Measurements from ENCODE around the gene TOE1.

Gene TOE1

DNA sequence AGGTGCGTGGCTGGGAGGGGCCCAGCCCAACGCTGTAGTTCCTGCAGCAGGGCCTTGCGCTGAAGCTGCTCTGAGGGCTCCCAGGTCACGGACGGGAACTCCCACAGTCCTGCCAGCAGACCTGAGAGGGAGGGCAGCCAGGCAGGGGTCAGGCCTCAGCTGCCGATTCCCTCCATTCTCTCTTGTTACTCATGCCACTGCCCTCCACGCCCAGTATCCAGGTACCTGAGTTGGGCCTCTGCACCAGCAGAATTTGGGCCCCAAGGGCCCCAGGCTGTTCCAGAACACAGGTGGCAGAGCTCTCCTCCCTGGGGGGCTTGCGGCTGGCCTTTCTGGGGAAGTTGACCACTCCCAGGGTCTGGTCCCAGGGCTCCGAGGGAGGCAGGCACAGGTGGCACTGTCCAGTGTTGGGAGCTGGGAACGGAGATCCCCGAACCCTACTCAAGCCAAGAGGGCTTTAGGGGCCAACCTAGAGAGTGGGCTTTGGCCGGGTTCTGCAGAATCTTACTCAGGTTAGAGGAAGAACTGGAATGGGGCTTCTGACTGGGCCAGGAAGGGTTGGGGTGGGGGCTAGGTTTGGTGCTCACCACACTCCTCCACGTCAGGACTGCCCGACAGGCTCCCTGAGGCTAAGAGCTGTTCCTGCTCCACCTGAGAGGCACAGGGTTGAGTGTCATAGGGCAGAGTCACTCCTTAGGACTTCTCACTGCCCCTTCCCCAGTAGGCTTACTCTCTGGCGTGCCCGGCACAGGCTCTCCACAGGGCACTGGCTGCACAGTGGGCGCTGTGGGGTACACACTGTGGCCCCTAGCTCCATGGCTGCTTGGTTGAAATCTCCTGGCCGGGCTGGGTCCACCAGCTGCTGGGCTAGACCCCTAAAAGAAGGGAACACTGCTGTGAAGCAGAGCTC lies 8.3 kb upstream of the TOE1 start:
- CTCF ChIA-PET, result no interaction called here

DNA sequence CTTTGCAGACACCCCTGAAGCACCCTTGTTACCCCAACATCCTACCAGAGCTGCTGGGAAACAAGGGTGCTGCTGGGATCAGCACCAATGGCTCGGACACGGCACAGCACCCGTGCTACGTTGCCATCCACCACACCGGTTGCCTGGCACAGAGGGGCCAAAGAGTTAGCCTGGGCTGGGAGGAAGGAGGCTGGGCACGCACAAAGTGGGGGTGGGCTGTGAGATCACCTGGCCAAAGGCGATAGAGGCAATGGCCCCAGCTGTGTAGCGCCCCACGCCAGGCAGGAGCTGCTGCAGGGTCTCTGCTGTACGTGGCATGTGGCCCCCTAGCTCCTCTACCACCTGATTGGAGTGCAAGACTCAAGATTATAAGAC lies 7.6 kb upstream of the TOE1 start:
- CTCF ChIA-PET, result no interaction called here
- Histone ChIP-seq H3K4me3 (ENCODE audit: low read depth, low read length) (no peak overlapping the region), H3K27ac (ENCODE audit: extremely low read depth, low read depth, low read length) (no peak overlapping the region), H3K36me3 (ENCODE audit: control insufficient read depth in 2 of 2, insufficient read depth in 1 of 2, low read length in 2 of 2) (peaks cover 0 to 68% of the 10 kb centered on the region in 2 experiments; a peak in 1 of 3 replicates), H3K9me3 (ENCODE audit: control insufficient read depth, insufficient read depth, low read depth, low read length) (no peaks in the 10 kb centered on the region), H3K4me1 (ENCODE audit: control insufficient read depth, insufficient read depth, low read length) (0 out of 2 replicates have a peak, but pooled peaks cover 3% of the 10 kb centered on the region)
- POLR2A ChIA-PET, result interaction anchor here (1.3 to 1.7 kb wide), 2 partner anchors 8 to 29 kb away, joined by 4 to 5 read pairs; no protein-coding TSS in a partner anchor
- TF ChIP-seq HOXD13 (CRISPR knock-in tag; IDR thresholded peaks at IDR 0.05; ENCODE audit: borderline replicate concordance), result no peak
- no peak for TF ChIP-seq ZNF354C (tag by site-specific recombination; IDR thresholded peaks at IDR 0.05; ENCODE audit: borderline replicate concordance, low read depth)
- TF ChIP-seq ZNF747 (tag by site-specific recombination; IDR thresholded peaks at IDR 0.05), result no peak
- TF ChIP-seq ZNF843 (tag by site-specific recombination; IDR thresholded peaks at IDR 0.05), result no peak
- TF ChIP-seq ZNF274 (IDR thresholded peaks at IDR 0.05; ENCODE audit: low read length), result no peak
- TF ChIP-seq ZNF274 (tag by site-specific recombination; IDR thresholded peaks at IDR 0.05; ENCODE audit: borderline replicate concordance), result no peak
- no peak for TF ChIP-seq ZNF837 (tag by site-specific recombination; IDR thresholded peaks at IDR 0.05)
- no peak for TF ChIP-seq ZNF707 (tag by site-specific recombination; IDR thresholded peaks at IDR 0.05)
- TF ChIP-seq TRIM28 (IDR thresholded peaks at IDR 0.05; ENCODE audit: borderline replicate concordance, low read length), result no peak

More for the DNA sequence above, 8.3 kb upstream of the TOE1 start:
- Histone ChIP-seq H3K27ac (ENCODE audit: extremely low read depth, low read depth, low read length) (no peak overlapping the region), H3K4me1 (ENCODE audit: control insufficient read depth, insufficient read depth, low read length) (0 out of 2 replicates have a peak, but pooled peaks cover 3% of the 10 kb centered on the region), H3K36me3 (ENCODE audit: control insufficient read depth in 2 of 2, insufficient read depth in 1 of 2, low read length in 2 of 2) (peaks cover 0 to 71% of the 10 kb centered on the region in 2 experiments; a peak in 1 of 3 replicates), H3K4me3 (ENCODE audit: low read depth, low read length) (no peak overlapping the region), H3K9me3 (ENCODE audit: control insufficient read depth, insufficient read depth, low read depth, low read length) (no peaks in the 10 kb centered on the region)
- TF ChIP-seq, protein P1, sequence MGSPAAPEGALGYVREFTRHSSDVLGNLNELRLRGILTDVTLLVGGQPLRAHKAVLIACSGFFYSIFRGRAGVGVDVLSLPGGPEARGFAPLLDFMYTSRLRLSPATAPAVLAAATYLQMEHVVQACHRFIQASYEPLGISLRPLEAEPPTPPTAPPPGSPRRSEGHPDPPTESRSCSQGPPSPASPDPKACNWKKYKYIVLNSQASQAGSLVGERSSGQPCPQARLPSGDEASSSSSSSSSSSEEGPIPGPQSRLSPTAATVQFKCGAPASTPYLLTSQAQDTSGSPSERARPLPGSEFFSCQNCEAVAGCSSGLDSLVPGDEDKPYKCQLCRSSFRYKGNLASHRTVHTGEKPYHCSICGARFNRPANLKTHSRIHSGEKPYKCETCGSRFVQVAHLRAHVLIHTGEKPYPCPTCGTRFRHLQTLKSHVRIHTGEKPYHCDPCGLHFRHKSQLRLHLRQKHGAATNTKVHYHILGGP (tag by site-specific recombination; IDR thresholded peaks at IDR 0.05), result no peak
- no peak for TF ChIP-seq YY2 (tag by site-specific recombination; IDR thresholded peaks at IDR 0.05)
- TF ChIP-seq OVOL3 (tag by site-specific recombination; IDR thresholded peaks at IDR 0.05), result no peak
- TF ChIP-seq ZNF335 (tag by site-specific recombination; conservative IDR thresholded peaks at IDR 0.05), result no peak
- no peak for TF ChIP-seq ZNF621 (tag by site-specific recombination; IDR thresholded peaks at IDR 0.05)
- TF ChIP-seq, protein P2, sequence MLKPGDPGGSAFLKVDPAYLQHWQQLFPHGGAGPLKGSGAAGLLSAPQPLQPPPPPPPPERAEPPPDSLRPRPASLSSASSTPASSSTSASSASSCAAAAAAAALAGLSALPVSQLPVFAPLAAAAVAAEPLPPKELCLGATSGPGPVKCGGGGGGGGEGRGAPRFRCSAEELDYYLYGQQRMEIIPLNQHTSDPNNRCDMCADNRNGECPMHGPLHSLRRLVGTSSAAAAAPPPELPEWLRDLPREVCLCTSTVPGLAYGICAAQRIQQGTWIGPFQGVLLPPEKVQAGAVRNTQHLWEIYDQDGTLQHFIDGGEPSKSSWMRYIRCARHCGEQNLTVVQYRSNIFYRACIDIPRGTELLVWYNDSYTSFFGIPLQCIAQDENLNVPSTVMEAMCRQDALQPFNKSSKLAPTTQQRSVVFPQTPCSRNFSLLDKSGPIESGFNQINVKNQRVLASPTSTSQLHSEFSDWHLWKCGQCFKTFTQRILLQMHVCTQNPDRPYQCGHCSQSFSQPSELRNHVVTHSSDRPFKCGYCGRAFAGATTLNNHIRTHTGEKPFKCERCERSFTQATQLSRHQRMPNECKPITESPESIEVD (tag by site-specific recombination; IDR thresholded peaks at IDR 0.05), result no peak
- no peak for TF ChIP-seq ZNF366 (tag by site-specific recombination; conservative IDR thresholded peaks at IDR 0.05)
- TF ChIP-seq ZNF707 (tag by site-specific recombination; IDR thresholded peaks at IDR 0.05), result no peak
- TF ChIP-seq, protein P3, sequence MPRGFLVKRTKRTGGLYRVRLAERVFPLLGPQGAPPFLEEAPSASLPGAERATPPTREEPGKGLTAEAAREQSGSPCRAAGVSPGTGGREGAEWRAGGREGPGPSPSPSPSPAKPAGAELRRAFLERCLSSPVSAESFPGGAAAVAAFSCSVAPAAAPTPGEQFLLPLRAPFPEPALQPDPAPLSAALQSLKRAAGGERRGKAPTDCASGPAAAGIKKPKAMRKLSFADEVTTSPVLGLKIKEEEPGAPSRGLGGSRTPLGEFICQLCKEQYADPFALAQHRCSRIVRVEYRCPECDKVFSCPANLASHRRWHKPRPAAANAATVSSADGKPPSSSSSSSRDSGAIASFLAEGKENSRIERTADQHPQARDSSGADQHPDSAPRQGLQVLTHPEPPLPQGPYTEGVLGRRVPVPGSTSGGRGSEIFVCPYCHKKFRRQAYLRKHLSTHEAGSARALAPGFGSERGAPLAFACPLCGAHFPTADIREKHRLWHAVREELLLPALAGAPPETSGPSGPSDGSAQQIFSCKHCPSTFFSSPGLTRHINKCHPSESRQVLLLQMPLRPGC (tag by site-specific recombination; IDR thresholded peaks at IDR 0.05), result no peak
- TF ChIP-seq ZNF184 (tag by site-specific recombination; IDR thresholded peaks at IDR 0.05), result no peak
- TF ChIP-seq ZNF112 (tag by site-specific recombination; IDR thresholded peaks at IDR 0.05), result no peak
- POLR2A ChIA-PET, result interaction anchor here (1.3 to 6.7 kb wide), 3 partner anchors 8 to 28 kb away, joined by 4 to 51 read pairs (median 5); partner anchors contain the start of genes MUTYH and TOE1

Data from HEK293 (cell line).